ENCODE measurements around the gene ARHGAP27.
"Not testable (repeated sequence)": the region's sequence is repeated elsewhere in the genome, so short reads cannot be mapped to it uniquely, and the experiment has no call there.

ARHGAP27 gene

DNA sequence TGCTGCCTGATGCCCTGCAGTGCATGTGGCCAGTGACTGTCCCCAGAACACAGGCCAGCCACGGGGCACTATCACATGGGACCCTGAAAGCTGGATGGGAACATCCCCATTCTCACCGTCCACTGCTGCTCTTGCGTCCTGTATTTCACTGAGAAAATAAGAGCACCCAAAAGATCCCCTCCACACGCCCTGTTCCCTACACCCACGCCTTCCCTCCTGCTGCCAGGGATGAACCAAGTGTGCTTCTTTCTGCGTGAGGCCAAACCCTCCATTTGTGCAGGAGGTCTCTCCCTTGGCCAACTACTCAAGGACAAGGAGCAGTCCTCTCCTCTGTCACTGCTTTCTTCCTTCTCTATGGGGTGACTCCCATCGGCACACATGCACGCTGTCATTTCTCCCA, 21.7 kb upstream of the ARHGAP27 start:
- not testable (repeated sequence) for H3K4me1 ChIP-seq (ENCODE audit: control insufficient read depth, insufficient read depth, low read depth, low read length); H3K14ac ChIP-seq (ENCODE audit: low read length in 2 of 2); H2BK5ac ChIP-seq (ENCODE audit: low read depth, low read length, poor library complexity, severe bottlenecking); H3K27ac ChIP-seq (ENCODE audit: low read length, poor library complexity, severe bottlenecking); H4K91ac ChIP-seq (ENCODE audit: low read length); H3K9ac ChIP-seq (ENCODE audit: low read length); H2BK120ac ChIP-seq (ENCODE audit: low read depth, low read length); H3K79me1 ChIP-seq (replicated peaks; ENCODE audit: low read length, poor library complexity, severe bottlenecking); H2AFZ ChIP-seq (ENCODE audit: low read depth, low read length); H3K18ac ChIP-seq (ENCODE audit: low read depth in 1 of 2, low read length in 2 of 2); H2BK15ac ChIP-seq (ENCODE audit: low read depth, poor library complexity, severe bottlenecking); H4K8ac ChIP-seq (ENCODE audit: low read length); H3K27me3 ChIP-seq (ENCODE audit: control insufficient read depth in 1 of 2, insufficient read depth in 1 of 2, low read length in 2 of 2); H3K23ac ChIP-seq (ENCODE audit: low read length in 2 of 2); H3K4ac ChIP-seq (ENCODE audit: low read depth in 1 of 2, low read length in 2 of 2); H3K4me3 ChIP-seq (ENCODE audit: insufficient read depth in 1 of 2, low read depth in 1 of 2, low read length in 2 of 2); H3K9me3 ChIP-seq (ENCODE audit: control insufficient read depth, low read length); H2AK5ac ChIP-seq (ENCODE audit: low read length, severe bottlenecking); H3K4me2 ChIP-seq (ENCODE audit: low read length, poor library complexity, severe bottlenecking); DNase-seq; H2BK12ac ChIP-seq (ENCODE audit: low read length in 2 of 2)
- WGBS, result 97% methylated on average over 7 of the region's 8 CpGs
- H3K36me3 ChIP-seq (ENCODE audit: control insufficient read depth in 1 of 2, insufficient read depth in 2 of 2, low read depth in 1 of 2, low read length in 2 of 2), result peaks cover 41% of the 10 kb centered on the region in 2 experiments

GRCh38 chr17:45453731-45454130, 21.1 kb upstream of the ARHGAP27 start:
- H3K4me2 ChIP-seq (ENCODE audit: low read length, poor library complexity, severe bottlenecking); H2AFZ ChIP-seq (ENCODE audit: low read depth, low read length); H3K9ac ChIP-seq (ENCODE audit: low read length); H2BK5ac ChIP-seq (ENCODE audit: low read depth, low read length, poor library complexity, severe bottlenecking); H4K91ac ChIP-seq (ENCODE audit: low read length); H3K4ac ChIP-seq (ENCODE audit: low read depth in 1 of 2, low read length in 2 of 2); H3K27me3 ChIP-seq (ENCODE audit: control insufficient read depth in 1 of 2, insufficient read depth in 1 of 2, low read length in 2 of 2); H2BK15ac ChIP-seq (ENCODE audit: low read depth, poor library complexity, severe bottlenecking); H3K14ac ChIP-seq (ENCODE audit: low read length in 2 of 2); H3K27ac ChIP-seq (ENCODE audit: low read length, poor library complexity, severe bottlenecking); H3K9me3 ChIP-seq (ENCODE audit: control insufficient read depth, low read length); H4K8ac ChIP-seq (ENCODE audit: low read length); H2AK5ac ChIP-seq (ENCODE audit: low read length, severe bottlenecking); H3K79me1 ChIP-seq (replicated peaks; ENCODE audit: low read length, poor library complexity, severe bottlenecking); H3K4me3 ChIP-seq (ENCODE audit: insufficient read depth in 1 of 2, low read depth in 1 of 2, low read length in 2 of 2); H2BK120ac ChIP-seq (ENCODE audit: low read depth, low read length); H3K23ac ChIP-seq (ENCODE audit: low read length in 2 of 2); DNase-seq; H2BK12ac ChIP-seq (ENCODE audit: low read length in 2 of 2); H3K4me1 ChIP-seq (ENCODE audit: control insufficient read depth, insufficient read depth, low read depth, low read length); H3K18ac ChIP-seq (ENCODE audit: low read depth in 1 of 2, low read length in 2 of 2): not testable (repeated sequence)
- 87% methylated on average over 17 of the region's 17 CpGs for WGBS
- H3K36me3 ChIP-seq (ENCODE audit: control insufficient read depth in 1 of 2, insufficient read depth in 2 of 2, low read depth in 1 of 2, low read length in 2 of 2), result peaks cover 41 to 44% of the 10 kb centered on the region in 2 experiments

GRCh38 chr17:45453225-45453534, 20.5 kb upstream of the ARHGAP27 start:
- not testable (repeated sequence) for H3K4me2 ChIP-seq (ENCODE audit: low read length, poor library complexity, severe bottlenecking); DNase-seq; H2BK120ac ChIP-seq (ENCODE audit: low read depth, low read length); H2BK5ac ChIP-seq (ENCODE audit: low read depth, low read length, poor library complexity, severe bottlenecking); H2BK15ac ChIP-seq (ENCODE audit: low read depth, poor library complexity, severe bottlenecking); H3K9ac ChIP-seq (ENCODE audit: low read length); H3K4ac ChIP-seq (ENCODE audit: low read depth in 1 of 2, low read length in 2 of 2); H3K18ac ChIP-seq (ENCODE audit: low read depth in 1 of 2, low read length in 2 of 2); H3K9me3 ChIP-seq (ENCODE audit: control insufficient read depth, low read length); H3K23ac ChIP-seq (ENCODE audit: low read length in 2 of 2); H3K4me1 ChIP-seq (ENCODE audit: control insufficient read depth, insufficient read depth, low read depth, low read length); H3K27ac ChIP-seq (ENCODE audit: low read length, poor library complexity, severe bottlenecking); H3K14ac ChIP-seq (ENCODE audit: low read length in 2 of 2); H3K4me3 ChIP-seq (ENCODE audit: insufficient read depth in 1 of 2, low read depth in 1 of 2, low read length in 2 of 2); H3K27me3 ChIP-seq (ENCODE audit: control insufficient read depth in 1 of 2, insufficient read depth in 1 of 2, low read length in 2 of 2); H2AFZ ChIP-seq (ENCODE audit: low read depth, low read length); H3K79me1 ChIP-seq (replicated peaks; ENCODE audit: low read length, poor library complexity, severe bottlenecking); H2AK5ac ChIP-seq (ENCODE audit: low read length, severe bottlenecking); H4K8ac ChIP-seq (ENCODE audit: low read length); H2BK12ac ChIP-seq (ENCODE audit: low read length in 2 of 2); H4K91ac ChIP-seq (ENCODE audit: low read length)
- peaks cover 41 to 48% of the 10 kb centered on the region in 2 experiments for H3K36me3 ChIP-seq (ENCODE audit: control insufficient read depth in 1 of 2, insufficient read depth in 2 of 2, low read depth in 1 of 2, low read length in 2 of 2)
- WGBS, result 67% methylated on average over 1 of the region's 7 CpGs

- not testable (repeated sequence) for H3K23ac ChIP-seq (ENCODE audit: low read length in 2 of 2); H3K27ac ChIP-seq (ENCODE audit: low read length, poor library complexity, severe bottlenecking); H2AK5ac ChIP-seq (ENCODE audit: low read length, severe bottlenecking); H3K27me3 ChIP-seq (ENCODE audit: control insufficient read depth in 1 of 2, insufficient read depth in 1 of 2, low read length in 2 of 2); H2BK15ac ChIP-seq (ENCODE audit: low read depth, poor library complexity, severe bottlenecking); H3K79me1 ChIP-seq (replicated peaks; ENCODE audit: low read length, poor library complexity, severe bottlenecking); H2BK12ac ChIP-seq (ENCODE audit: low read length in 2 of 2); H3K14ac ChIP-seq (ENCODE audit: low read length in 2 of 2); H2BK120ac ChIP-seq (ENCODE audit: low read depth, low read length); H2BK5ac ChIP-seq (ENCODE audit: low read depth, low read length, poor library complexity, severe bottlenecking); H3K4ac ChIP-seq (ENCODE audit: low read depth in 1 of 2, low read length in 2 of 2); H3K4me3 ChIP-seq (ENCODE audit: insufficient read depth in 1 of 2, low read depth in 1 of 2, low read length in 2 of 2); H3K9me3 ChIP-seq (ENCODE audit: control insufficient read depth, low read length); DNase-seq; H4K91ac ChIP-seq (ENCODE audit: low read length); H2AFZ ChIP-seq (ENCODE audit: low read depth, low read length); H3K18ac ChIP-seq (ENCODE audit: low read depth in 1 of 2, low read length in 2 of 2); H4K8ac ChIP-seq (ENCODE audit: low read length); H3K9ac ChIP-seq (ENCODE audit: low read length); H3K4me1 ChIP-seq (ENCODE audit: control insufficient read depth, insufficient read depth, low read depth, low read length); H3K4me2 ChIP-seq (ENCODE audit: low read length, poor library complexity, severe bottlenecking)
- WGBS, result over 99% methylated on average over 5 of the region's 9 CpGs
- peaks cover 41 to 51% of the 10 kb centered on the region in 2 experiments for H3K36me3 ChIP-seq (ENCODE audit: control insufficient read depth in 1 of 2, insufficient read depth in 2 of 2, low read depth in 1 of 2, low read length in 2 of 2)
These were observed 19.9 kb upstream of the ARHGAP27 start for GRCh38 chr17:45452329-45453224.

All from mesenchymal stem cell (in vitro differentiated cells and primary cell).